HG03045 (cell line): ENCODE measurements around the gene FREM3.

Experiments used
- ATAC-seq: cut with Tn5 transposase; IDR thresholded peaks from one replicate; pipeline ENCODE4 v1.9.1; 2021; ENCODE audit warnings: mild to moderate bottlenecking, moderate library complexity; ENCODE audit not compliant: unreplicated experiment

FREM3 gene

GRCh38 chr4:143668930-143669552 is 31.4 kb downstream of the FREM3 start:
- peak; percentile 98 for ATAC-seq

- ATAC-seq = no peak
These were observed 33.0 kb downstream of the FREM3 start for GRCh38 chr4:143667461-143667860.

GRCh38 chr4:143658336-143658735 is 42.1 kb downstream of the FREM3 start:
- ATAC-seq = no peak

GRCh38 chr4:143654571-143654970 is 45.9 kb downstream of the FREM3 start:
- ATAC-seq = no peak

- no peak for ATAC-seq
These were observed 47.4 kb downstream of the FREM3 start for GRCh38 chr4:143653031-143653430.

GRCh38 chr4:143643399-143643798 is 57.1 kb downstream of the FREM3 start:
- ATAC-seq = no peak

GRCh38 chr4:143642611-143643010 is 57.9 kb downstream of the FREM3 start:
- no peak for ATAC-seq

GRCh38 chr4:143641361-143641760 is 59.1 kb downstream of the FREM3 start:
- ATAC-seq = no peak

GRCh38 chr4:143634763-143635162 is 65.7 kb downstream of the FREM3 start:
- ATAC-seq = no peak

GRCh38 chr4:143633833-143634232 is 66.6 kb downstream of the FREM3 start:
- no peak for ATAC-seq

GRCh38 chr4:143626134-143626911 is 74.2 kb downstream of the FREM3 start:
- no peak for ATAC-seq

- no peak for ATAC-seq
These were observed 74.8 kb downstream of the FREM3 start for GRCh38 chr4:143625632-143626031.

GRCh38 chr4:143623896-143624295 is 76.6 kb downstream of the FREM3 start:
- ATAC-seq = no peak

- no peak for ATAC-seq
These were observed 81.7 kb downstream of the FREM3 start for GRCh38 chr4:143618811-143619210.

- ATAC-seq = no peak
These were observed 82.3 kb downstream of the FREM3 start for GRCh38 chr4:143617994-143618679.

GRCh38 chr4:143616771-143617170 is 83.7 kb downstream of the FREM3 start:
- peak; percentile 87 for ATAC-seq

GRCh38 chr4:143609492-143609891 is 91.0 kb downstream of the FREM3 start:
- ATAC-seq = no peak

- no peak for ATAC-seq
These were observed 94.0 kb downstream of the FREM3 start for GRCh38 chr4:143606480-143606879.

GRCh38 chr4:143599827-143600226 is 100.6 kb downstream of the FREM3 start:
- no peak for ATAC-seq

- ATAC-seq = no peak
These were observed 101.7 kb downstream of the FREM3 start for GRCh38 chr4:143598816-143599215.

GRCh38 chr4:143597276-143597675 is 103.2 kb downstream of the FREM3 start:
- no peak for ATAC-seq

- ATAC-seq = no peak
These were observed 112.8 kb downstream of the FREM3 start for GRCh38 chr4:143587703-143588102.
